Measurements from ENCODE around the gene RTRAF.

Gene RTRAF

DNA sequence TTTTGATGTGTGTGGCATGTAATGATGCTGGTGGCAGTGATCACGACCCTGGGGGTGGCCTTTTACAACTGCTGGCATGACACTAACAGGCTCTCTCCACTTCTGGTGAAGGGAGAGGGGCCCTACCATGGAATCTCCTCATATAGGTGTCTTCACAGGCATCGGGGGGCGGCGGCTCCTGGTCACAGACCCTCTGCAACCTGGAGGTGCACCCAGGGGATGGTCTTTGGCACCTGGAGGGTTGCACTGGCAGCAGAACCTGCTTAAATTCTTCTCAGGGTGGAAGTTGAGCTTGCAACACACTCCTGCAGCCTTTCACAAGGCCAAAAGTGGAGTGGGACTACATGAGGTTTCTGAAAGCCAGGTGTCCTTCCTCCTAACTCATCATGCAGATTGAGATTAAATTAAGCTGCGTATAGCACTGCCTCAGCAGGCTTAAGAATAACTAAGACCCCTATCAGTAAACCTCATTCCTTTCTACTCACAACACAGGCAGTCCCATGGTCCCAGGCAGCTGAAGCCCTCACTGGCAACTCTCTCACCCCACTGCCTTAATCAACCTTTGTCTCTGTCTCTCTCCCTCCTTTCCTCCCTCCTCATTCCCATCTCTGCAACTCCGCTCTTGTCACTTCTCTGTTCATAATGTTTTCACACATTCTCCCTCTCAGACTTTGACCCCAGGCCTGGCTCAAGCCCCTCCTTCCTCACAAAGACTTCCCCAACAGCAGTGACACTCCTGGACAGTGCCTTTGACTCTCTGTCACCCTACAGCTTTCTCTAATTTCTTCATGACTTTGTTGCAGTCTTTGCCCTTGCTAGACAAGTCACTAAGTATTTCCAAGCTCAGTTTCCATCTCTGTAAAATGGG, 60.6 kb downstream of the RTRAF start:
- no peak for DNase-seq (ENCODE audit: low read depth)

DNA sequence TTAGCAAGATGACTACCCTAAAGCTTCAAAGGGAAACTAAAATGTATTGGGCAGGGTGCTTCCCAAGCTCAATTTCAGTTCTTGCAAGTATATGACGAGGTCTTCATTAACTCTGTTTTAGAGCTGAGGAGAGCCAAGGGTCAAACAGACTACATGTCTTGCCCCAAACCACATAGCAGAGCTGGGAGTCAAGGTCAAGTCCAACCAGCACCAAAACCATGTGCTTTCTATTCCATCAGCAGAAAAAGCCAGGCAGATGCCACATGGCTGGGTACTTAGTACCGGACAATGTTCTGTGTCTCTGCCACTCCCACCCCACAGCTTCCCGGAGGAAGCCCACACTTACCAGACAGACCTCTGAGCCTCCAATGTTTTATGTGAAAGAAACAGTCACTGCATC, 61.9 kb downstream of the RTRAF start:
- peak; percentile 56 for DNase-seq (ENCODE audit: low read depth)

DNA sequence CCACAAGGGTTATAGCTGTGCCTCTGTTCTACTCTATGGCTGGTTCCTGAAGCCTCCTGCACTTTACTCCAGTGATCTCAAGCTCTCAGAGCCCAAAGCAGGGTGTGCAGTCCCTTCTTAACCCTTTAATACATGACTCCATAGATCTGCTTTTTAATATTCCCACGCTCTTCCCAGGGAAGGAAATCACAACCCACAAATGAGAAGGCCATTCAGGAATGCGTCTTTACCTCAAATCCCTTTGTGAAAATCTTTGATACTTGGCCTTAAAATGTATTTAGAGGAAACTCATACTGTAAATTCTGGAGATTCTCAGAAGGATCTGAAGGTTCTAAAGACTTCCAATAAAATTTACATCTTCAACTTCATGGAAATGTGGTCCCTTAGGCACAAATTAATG, 62.5 kb downstream of the RTRAF start:
- no peak for DNase-seq (ENCODE audit: low read depth)

DNA sequence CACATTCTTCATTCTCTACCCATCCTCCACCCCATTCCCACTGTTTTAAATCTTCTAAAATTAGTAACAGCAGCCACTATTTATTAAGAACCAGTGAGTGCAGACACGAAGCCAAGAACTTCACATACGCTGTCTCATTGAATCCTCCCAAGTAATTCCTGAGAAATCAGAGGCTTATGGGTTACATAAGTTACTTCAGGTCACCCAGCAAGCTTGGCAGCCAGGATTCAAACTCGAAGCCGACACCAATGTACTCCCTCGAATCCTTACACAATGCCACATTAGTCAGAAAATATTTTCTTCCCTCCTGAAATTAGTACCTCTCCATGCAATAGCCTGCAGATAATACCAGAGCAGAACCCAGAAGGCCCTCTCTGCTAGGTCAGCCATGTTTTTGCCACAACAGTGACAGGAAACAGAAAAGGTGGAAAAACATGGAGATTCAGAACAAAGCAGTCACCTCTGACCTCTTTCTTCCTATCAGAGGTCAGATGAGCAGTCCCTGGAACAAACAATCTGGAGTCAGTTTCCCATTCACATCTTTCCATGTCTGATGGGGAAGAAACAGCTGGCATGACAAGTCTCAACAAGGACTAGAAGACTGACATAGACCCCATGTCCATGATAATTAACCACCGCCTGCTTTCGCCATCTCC, 63.1 kb downstream of the RTRAF start:
- DNase-seq (ENCODE audit: low read depth) = peak; percentile 95

DNA sequence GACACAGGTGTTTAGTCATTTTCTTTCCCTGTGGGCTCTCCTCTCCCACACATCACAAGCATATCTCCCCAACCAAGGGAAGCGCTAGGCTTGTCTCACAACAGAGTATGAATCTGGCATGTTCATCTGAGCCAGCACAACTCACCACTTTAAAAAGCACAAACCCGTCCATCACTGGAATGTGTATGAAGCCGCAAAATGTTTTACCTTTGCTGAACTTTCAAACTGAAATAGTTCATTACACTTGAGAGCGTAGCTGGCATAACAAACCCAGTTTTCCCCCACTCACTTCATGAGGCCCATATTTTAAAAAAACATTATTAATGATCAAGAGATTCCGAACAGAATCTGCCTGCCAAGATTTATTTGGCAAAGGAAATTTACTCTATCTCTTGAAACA, 63.7 kb downstream of the RTRAF start:
- no peak for DNase-seq (ENCODE audit: low read depth)

DNA sequence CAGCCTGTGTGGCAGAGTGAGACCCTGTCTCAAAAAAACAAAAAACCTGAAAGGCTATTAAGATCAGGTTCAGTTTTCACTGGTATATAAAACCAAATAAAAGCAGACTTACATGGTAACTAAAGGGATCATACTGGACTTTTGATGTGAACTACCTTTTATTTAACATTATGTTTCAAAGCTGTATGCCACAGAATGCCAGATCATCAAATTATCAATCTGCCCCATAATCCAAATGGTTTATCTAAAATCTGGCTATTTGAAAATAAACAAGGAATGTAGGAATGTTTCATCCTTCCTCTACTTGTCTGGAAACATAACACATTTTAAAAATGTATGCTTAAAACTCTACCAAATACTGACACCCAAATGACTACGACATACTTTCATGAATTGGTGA, 65.3 kb downstream of the RTRAF start:
- DNase-seq (ENCODE audit: low read depth) = no peak

DNA sequence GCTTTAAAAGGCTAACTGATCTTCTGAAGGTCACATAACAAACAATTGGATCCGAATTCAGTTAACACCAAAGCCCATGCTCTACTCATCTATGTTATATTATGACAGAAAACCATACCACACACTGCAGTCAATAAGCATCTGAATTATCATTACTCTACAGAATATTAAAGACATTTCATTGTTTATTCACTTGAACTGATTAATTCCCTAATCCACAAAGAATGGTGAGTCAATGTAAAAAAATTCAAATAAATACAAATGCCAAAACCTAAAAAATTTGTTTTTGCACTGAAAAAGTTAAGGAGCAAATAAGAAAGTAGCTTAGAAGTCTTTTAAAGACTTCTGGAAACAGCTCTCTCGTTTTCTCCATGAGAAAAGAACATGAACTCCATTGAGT, 65.8 kb downstream of the RTRAF start:
- DNase-seq (ENCODE audit: low read depth) = no peak

DNA sequence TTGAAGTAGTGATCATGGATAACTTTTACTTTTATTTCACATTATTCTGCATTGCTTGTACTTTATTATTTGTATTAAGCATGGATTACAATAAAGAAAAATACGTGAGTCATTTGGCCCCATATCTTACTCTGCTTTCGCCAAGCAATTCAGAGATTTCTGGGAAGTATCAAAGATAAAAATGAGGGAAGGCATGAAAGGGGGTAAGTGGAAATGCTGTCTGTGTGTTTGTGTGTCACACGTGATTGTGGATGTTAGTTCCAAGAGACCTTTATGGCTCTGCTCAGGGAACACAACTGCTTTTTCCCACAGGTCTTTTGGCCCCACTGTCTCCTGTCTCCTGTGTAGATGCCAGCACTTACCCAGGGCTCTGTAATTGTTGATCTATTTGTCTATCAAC, 69.0 kb downstream of the RTRAF start:
- DNase-seq (ENCODE audit: low read depth) = no peak

DNA sequence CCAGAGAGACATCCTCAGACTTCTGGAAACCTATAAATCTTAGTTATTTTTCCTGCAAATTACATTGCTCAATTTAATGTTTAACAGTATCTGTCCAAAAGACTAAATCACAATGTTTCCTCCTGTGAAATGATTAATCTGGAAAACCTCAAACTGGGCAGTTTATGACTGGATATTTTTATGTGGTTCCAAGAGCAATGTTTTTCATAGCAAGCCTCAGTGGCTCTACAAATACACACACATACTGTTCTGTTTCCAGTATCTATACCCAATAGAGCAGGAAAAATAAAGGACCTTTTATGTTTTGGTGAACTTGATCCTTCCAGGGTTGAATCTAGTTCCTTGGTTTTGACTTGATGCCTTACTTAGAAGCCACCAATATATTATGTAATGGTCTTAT, 70.3 kb downstream of the RTRAF start:
- no peak for DNase-seq (ENCODE audit: low read depth)

DNA sequence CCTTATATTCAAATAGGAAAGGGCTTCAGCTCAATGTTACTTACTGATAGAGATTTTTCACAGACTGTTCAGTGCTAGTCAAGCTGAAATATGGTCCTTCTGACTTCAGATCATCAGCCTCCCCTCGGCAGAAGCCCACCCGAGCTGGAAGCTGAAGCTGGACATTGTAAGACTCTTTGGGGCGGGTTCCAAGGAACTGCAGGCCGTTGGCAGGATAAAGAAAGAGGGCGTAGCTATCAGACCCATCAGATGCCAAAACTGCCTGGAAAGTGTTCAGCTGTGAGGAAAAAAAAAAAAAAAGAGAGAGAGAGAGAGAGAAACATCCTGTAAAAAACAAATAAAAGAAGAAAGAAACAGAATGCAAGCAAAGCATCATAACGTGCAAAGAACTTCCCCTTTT, 70.7 kb downstream of the RTRAF start:
- peak; percentile 62 for DNase-seq (ENCODE audit: low read depth)
